CD4-positive, alpha-beta T cell treated with Interferon gamma for 1 hour (primary cell): ENCODE results near the gene TEF.
"Not testable (repeated sequence)": the region's sequence is repeated elsewhere in the genome, so short reads cannot be mapped to it uniquely, and the experiment has no call there.

Experiments
- DNase-seq: peaks from one replicate; pipeline ENCODE4 v3.0.0-alpha.2; 2020

TEF gene

GRCh38 chr22:41387341-41387740 is 5.6 kb downstream of the TEF start:
- no peak for DNase-seq

DNA sequence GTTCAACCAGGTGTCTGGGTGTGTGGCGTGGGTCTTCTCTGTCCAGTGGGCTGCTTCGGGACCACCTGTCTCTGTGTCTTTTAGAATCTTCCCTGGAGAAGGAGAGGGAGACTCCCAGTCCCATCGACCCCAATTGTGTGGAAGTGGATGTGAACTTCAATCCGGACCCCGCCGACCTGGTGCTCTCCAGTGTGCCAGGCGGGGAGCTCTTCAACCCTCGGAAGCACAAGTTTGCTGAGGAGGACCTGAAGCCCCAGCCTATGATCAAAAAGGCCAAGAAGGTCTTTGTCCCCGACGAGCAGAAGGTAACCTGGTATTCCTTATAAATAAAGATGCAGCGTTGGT is 12.2 kb downstream of the TEF start:
- DNase-seq, result no peak

DNA sequence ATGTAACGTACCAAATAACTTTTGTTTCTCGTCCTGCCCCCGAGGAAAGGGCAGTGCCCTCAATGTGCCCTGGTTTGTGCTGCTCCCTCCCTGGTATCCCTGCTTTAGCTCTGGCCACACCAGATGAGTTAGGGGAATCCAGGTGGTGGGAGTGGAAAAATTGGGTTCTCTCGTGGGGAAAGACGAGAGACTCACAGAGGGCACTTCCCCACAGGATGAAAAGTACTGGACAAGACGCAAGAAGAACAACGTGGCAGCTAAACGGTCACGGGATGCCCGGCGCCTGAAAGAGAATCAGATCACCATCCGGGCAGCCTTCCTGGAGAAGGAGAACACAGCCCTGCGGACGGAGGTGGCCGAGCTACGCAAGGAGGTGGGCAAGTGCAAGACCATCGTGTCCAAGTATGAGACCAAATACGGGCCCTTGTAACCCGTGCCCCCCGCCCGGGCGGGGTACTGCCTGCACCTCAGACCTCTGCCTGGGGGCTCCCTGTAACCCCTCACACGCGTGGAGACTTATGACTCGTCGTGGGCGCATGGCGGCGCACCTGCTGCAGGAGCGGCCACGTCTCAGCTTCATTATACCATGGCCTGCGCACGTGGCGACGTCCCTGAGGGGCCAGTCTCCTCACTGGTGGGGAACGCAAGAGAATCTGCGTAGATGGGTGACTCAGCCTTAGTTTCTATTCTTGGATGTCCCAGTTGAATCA is 13.9 kb downstream of the TEF start:
- no peak for DNase-seq

GRCh38 chr22:41397143-41397811 is 15.5 kb downstream of the TEF start:
- DNase-seq, result no peak

- DNase-seq, result no peak
Observed at GRCh38 chr22:41398921-41399320, 17.2 kb downstream of the TEF start.

GRCh38 chr22:41401781-41402648 is 20.3 kb downstream of the TEF start:
- DNase-seq, result no peak

DNA sequence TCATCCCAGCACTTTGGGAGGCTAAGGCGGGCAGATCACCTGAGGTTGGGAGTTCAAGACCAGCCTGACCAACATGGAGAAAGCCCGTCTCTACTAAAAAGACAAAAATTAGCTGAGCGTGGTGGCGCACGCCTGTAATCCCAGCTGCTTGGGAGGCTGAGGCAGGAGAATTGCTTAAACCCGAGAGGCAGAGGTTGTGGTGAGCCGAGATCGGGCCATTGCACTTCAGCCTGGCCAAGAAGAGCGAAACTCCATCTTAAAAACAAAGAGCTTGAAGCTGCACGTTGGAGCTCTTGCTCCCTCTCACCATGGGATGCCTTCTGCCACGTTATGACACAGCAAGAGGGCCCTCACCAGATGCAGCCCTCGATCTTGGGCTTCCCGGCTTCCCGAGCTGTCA is 21.1 kb downstream of the TEF start:
- not testable (repeated sequence) for DNase-seq

DNA sequence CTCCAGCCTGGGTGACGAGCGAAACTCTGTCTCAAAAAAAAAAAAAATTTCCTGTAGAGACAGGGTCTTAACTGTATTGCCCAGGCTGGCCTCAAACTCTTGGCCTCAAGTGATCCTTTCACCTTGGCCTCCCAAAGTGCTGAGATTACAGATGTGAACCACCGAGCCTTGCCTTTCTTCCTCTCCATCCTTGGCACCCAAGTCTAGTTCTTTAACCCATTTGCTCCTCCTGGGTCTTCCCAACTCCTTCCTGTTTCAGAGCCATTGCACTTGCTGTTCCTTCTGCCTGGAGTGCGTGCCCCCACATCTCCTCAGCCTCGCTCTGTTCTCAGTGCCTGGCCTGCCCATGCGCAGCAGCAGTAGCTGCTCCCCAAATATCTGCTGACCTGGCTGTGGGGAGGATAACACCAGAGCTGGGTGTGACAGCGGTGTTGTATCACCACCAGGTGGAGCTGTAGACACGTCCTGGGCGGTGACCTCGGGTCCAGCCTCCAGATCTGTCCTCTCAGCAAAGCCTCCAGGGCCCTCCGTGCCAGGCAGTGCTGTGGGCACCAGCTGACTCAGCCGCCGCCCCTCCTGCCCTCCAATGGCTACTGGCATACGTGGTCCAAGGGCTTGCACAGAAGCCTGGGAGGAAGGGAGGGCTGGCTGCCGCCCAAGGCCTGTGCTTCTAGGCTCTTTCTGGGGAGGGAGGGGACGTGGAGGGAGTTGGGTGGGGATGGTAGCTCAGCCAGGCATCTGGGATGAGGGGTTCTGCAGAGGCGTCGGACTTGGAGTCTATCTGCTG is 22.0 kb downstream of the TEF start:
- peak; percentile 86 for DNase-seq

GRCh38 chr22:41405588-41405987 is 23.8 kb downstream of the TEF start:
- peak; percentile 14 for DNase-seq

- no peak for DNase-seq
Observed at GRCh38 chr22:41406410-41406809, 24.7 kb downstream of the TEF start.

DNA sequence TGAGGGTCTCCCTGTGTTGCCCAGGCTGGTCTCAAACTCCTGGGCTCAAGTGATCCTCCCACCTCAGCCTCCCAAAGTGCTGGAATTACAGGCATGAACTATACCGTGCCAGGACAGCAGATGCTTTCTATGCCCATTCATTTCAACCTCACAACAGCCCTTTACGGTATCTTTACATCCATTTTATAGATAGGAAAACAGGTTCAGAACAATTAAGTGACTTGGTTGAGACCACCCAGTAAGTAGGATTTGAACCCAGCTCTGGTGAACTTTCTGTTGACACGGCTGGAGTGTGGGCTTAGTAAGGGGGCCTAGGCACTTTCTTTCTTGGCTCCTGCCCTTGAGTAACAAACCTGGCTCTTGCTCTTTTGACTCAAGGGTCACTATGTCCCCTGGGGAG is 25.7 kb downstream of the TEF start:
- DNase-seq, result no peak

DNA sequence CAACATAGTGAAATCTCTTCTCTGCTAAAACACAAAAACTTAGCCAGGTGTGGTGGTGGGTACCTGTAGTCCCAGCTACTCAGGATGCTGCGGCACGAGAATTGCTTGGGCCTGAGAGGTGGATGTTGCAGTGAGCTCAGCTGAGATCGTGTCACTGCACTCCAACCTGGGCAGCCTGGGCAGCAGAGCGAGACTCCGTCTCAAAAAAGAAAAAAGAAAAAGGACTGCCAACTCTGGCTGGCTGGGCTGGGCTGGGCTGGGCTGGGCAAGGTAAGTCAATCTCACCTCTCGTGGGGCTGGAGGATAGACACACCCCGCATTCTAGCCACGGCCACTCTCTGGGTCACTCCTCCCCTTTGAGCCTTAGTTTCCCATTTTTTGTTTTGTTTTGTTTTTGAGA is 26.9 kb downstream of the TEF start:
- no peak for DNase-seq

DNA sequence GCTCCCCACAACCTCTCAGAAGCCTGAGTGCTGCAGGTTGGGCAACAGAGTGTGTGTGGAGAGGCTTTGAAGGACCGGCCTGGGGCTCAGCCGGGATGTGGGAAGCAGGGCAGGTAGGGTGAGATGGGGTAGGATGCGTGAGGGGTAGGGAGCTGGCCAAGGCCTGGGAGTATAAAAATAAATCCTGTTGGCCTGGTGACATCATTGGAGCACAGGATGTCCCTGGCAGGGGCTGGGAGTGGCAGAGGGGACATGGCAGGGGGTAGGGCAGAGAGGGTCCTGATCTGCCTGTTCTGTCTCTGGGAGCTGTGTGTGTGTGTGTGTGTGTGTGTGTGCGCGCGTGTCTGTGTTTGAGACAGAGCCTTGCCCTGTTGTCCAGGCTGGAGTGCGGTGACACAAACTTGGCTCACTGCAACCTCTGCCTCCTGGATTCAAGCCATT is 28.6 kb downstream of the TEF start:
- DNase-seq, result no peak

- DNase-seq, result no peak
Observed at GRCh38 chr22:41411021-41411851, 29.5 kb downstream of the TEF start.

GRCh38 chr22:41415554-41415953 is 33.8 kb downstream of the TEF start:
- DNase-seq, result no peak

GRCh38 chr22:41417622-41418390 is 36.1 kb downstream of the TEF start:
- no peak for DNase-seq

DNA sequence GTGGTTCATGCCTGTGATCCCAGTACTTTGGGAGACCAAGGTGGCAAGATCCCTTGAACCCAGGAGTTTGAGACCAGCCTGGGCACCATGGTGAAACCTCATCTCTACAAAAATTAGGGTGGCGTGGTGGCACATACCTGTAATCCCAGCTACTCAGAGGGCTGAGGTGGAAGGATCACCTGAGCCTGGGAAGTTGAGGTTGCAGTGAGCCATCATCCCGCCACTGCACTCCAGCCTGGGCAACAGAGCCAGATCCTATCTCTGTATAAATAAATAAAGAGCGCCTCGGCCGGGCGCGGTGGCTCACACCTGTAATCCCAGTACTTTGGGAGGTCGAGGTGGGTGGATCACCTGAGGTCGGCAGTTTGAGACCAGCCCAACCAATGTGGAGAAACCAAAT is 37.0 kb downstream of the TEF start:
- DNase-seq, result no peak

GRCh38 chr22:41425660-41426365 is 44.1 kb downstream of the TEF start:
- DNase-seq, result no peak

DNA sequence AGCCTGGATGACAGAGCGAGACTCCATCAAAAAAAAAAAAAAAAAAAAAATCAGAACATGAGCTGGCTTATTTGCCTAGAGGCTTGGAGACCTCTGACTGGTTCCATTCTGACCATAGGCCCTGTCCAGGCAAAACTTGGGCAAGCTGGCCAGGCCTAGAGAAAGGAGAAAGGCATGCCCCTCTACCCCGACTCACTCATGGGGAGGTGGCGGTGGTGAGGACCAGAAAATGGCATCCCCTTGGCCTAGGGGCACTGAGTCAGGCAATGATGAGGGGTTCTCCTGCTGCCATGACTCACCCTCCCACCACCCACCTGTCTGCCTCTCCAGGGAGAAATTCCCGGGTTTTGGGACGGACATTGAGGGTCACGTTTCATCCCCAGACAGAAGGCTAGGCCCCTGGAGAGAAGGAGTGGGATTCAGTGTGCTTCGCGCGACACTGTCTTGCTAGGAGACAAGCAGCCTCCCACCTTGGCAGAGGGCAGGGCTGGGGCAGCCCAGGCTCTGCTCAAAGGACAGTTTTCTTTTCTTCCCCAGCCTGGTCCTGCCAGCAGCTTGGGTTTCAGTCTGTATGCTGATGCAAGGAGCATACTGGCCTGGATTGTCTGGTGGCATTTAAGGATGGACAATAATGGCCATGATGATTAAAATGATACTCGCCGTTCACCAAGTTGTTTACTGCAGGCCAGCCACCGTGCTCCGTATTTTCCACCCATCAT is 47.6 kb downstream of the TEF start:
- no peak for DNase-seq

DNA sequence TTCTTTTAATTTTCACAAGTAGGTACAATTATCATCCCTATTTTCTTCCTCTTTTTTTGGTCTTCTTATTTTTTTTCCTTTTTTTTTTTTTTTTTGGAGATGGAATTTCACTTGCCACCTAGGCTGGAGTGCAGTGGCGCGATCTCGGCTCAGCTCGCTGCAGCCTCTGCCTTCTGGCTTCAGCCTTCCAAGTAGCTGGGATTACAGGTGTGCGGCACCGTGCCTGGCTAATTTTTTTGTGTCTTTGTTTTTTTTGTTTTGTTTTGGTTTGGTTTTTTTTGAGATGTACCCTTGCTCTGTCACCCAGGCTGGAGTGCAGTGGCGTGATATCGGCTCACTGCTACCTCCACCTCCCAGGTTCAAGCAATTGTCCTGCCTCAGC is 48.2 kb downstream of the TEF start:
- DNase-seq, result no peak
